ENCODE data around the gene ATP2B2. TPM values are rescaled to one million over a fixed set of nuclear protein-coding genes. Genes with fewer than 3 reads are reported as not detected.

Gene ATP2B2
- total and polyA plus RNA-seq, 2 of the 8 experiments (the other 6 are each of a cell fraction or from before 2014, with no cell fraction given) = 0.14 to 1.2 TPM

GRCh38 chr3:10286596-10287295 lies 218.6 kb downstream of the ATP2B2 start:
- Histone ChIP-seq H4K8ac (ENCODE audit: extremely low read depth, insufficient read depth, low read length) (no peak overlapping the region), H3K56ac (replicated peaks; ENCODE audit: insufficient read length, low read depth, low read length) (no peak overlapping the region), H4K5ac (ENCODE audit: insufficient read length, low read depth, low read length) (no peak overlapping the region), H3K36me3 (ENCODE audit: control insufficient read depth in 2 of 4, insufficient read depth in 4 of 4, low read length in 3 of 4) (peaks cover 0 to 13% (median 4%) of the 10 kb centered on the region in 4 experiments; a peak in 6 of 8 replicates), H3K9me3 (ENCODE audit: insufficient read depth in 2 of 2, low read depth in 1 of 2, low read length in 1 of 2) (no peaks in the 10 kb centered on the region), H2BK120ac (replicated peaks; ENCODE audit: low read depth, low read length) (no peak overlapping the region), H2AK5ac (ENCODE audit: low read depth, low read length) (no peak overlapping the region), H2BK15ac (ENCODE audit: low read length) (no peak overlapping the region), H3K27ac (ENCODE audit: low read depth, low read length) (no peak overlapping the region), H2BK20ac (ENCODE audit: low read length) (no peak overlapping the region; the same call in 1 of the 2 replicates), H2BK12ac (ENCODE audit: low read depth, low read length) (no peak overlapping the region), H3K9ac (replicated peaks in 1 of 4; ENCODE audit: extremely low read depth in 1 of 4, low read depth in 3 of 4, low read length in 3 of 4) (no peak overlapping the region), H4K20me1 (replicated peaks in 1 of 2; ENCODE audit: control insufficient read depth in 1 of 2, insufficient read depth in 2 of 2, low read length in 2 of 2) (peaks cover 0 to 2% of the 10 kb centered on the region in 2 experiments), H3K79me1 (ENCODE audit: low read depth, low read length) (no peaks in the 10 kb centered on the region; the same call in 1 of the 2 replicates), H3K4me3 (ENCODE audit: extremely low read depth in 1 of 4, insufficient read depth in 2 of 4, low read depth in 3 of 4, low read length in 4 of 4) (no peak overlapping the region), H3K14ac (ENCODE audit: insufficient read length) (no peak overlapping the region), H2AFZ (ENCODE audit: low read length) (no peak overlapping the region), H3K23ac (ENCODE audit: insufficient read length) (no peak overlapping the region), H2BK5ac (ENCODE audit: low read depth, low read length) (no peak overlapping the region), H3K27me3 (replicated peaks in 1 of 4; ENCODE audit: control insufficient read depth in 3 of 4, extremely low read depth in 1 of 4, insufficient read depth in 3 of 4, low read length in 3 of 4) (no peaks in the 10 kb centered on the region), H3K4me1 (replicated peaks in 1 of 4; ENCODE audit: control insufficient read depth in 3 of 4, insufficient read depth in 4 of 4, low read length in 3 of 4) (peaks cover 0 to 7% (median 4%) of the 10 kb centered on the region in 4 experiments; a peak in 6 of 7 replicates), H3K23me2 (ENCODE audit: low read depth, low read length) (no peaks in the 10 kb centered on the region), H4K91ac (replicated peaks; ENCODE audit: insufficient read length, low read length) (no peak overlapping the region), H3K4ac (replicated peaks; ENCODE audit: insufficient read length, low read depth, low read length) (peak overlapping the region; percentile 19), H3K79me2 (ENCODE audit: control insufficient read depth in 1 of 2, insufficient read depth in 2 of 2, low read length in 2 of 2) (no peaks in the 10 kb centered on the region), H3K18ac (ENCODE audit: extremely low read depth, low read length) (no peak overlapping the region; the same call in 1 of the 2 replicates), H3K4me2 (ENCODE audit: insufficient read depth in 1 of 2, low read depth in 2 of 2, low read length in 2 of 2) (no peak overlapping the region)
- WGBS, 2 experiments (ENCODE audit: extremely low coverage in 1 of 2, insufficient coverage in 1 of 2, insufficient read length in 1 of 2, insufficient replicate concordance in 2 of 2, low coverage in 1 of 2, low lambda C conversion rate in 2 of 2, missing lambda C conversion rate in 1 of 2) = 80% methylated on average over 2 of the region's 2 CpGs; no CpG with 5 or more reads in 1 of the 2 experiments
- CTCF ChIA-PET (ENCODE audit: partially characterized antibody) = interaction anchor here (0.6 to 3.1 kb wide), 25 partner anchors 13 to 337 kb away, joined by 3 to 11 read pairs (median 4); partner anchors contain the start of gene FANCD2OS
- DNase-seq (ENCODE audit: low read depth in 1 of 2, low spot score in 2 of 2) (peak; percentile 57 to 75), FAIRE-seq (peak; percentile 93)
- POLR2A ChIA-PET (ENCODE audit: partially characterized antibody) = interaction anchor here (1.1 to 2.1 kb wide), 3 partner anchors 10 to 183 kb away, joined by 6 to 7 read pairs (median 6); no protein-coding TSS in a partner anchor
- TF ChIP-seq BACH1 (IDR thresholded peaks at IDR 0.05; ENCODE audit: low read length) (0 out of 2 replicates have a peak, but pooled peaks have one; percentile 48), CTCF (IDR thresholded peaks at IDR 0.05; ENCODE audit: control extremely low read depth in 1 of 3, insufficient read depth in 1 of 3, low read depth in 1 of 3, low read length in 3 of 3) (peak in 2 of 3 experiments; percentile 40 to 53; a peak in 3 of 4 replicates), POU5F1 (IDR thresholded peaks at IDR 0.05; ENCODE audit: low read depth, low read length) (no peak), YY1 (IDR thresholded peaks at IDR 0.05; ENCODE audit: low read depth, low read length) (peak; percentile 76), PHF8 (conservative IDR thresholded peaks at IDR 0.05; ENCODE audit: low read depth, low read length) (no peak), EZH2 (IDR thresholded peaks at IDR 0.05; ENCODE audit: low read depth, low read length, severe bottlenecking) (no peak), BCL11A (IDR thresholded peaks at IDR 0.05; ENCODE audit: low read depth in 2 of 2, low read length in 2 of 2) (no peak), ATF3 (IDR thresholded peaks at IDR 0.05; ENCODE audit: insufficient read depth, low read depth, low read length) (no peak), JUND (IDR thresholded peaks at IDR 0.05; ENCODE audit: low read length) (peak; percentile 92)

All from H1 (cell line).